SK-N-SH treated with all-trans-retinoic acid at 6 μM for 48 hours (cell line): ENCODE data around the gene P2RX2.

Source experiments
- ATAC-seq: fragments of 200-7000 bp; cut with Tn5 transposase; 3 replicates; pipeline ENCODE4 v1.9.1; 2020; ENCODE audit warnings: mild to moderate bottlenecking, moderate library complexity
- ARNTL ChIP-seq: fragments of 450-650 bp; formaldehyde crosslinking; IDR thresholded peaks from 2 replicates; pipeline ENCODE4 v1.5.0; 2020; ENCODE audit warnings: low read depth, mild to moderate bottlenecking, moderate library complexity, borderline replicate concordance
- BACH2 ChIP-seq: fragments of 250-450 bp; sonication (Bioruptor Pico); IDR thresholded peaks from 2 replicates; pipeline ENCODE4 v1.9.0; 2021; ENCODE audit warnings: mild to moderate bottlenecking, borderline replicate concordance
- CSDC2 ChIP-seq: fragments of 250-450 bp; sonication (Bioruptor Pico); IDR thresholded peaks from 2 replicates; pipeline ENCODE4 v1.5.0; 2020; ENCODE audit warnings: mild to moderate bottlenecking, moderate library complexity
- CSRNP3 ChIP-seq: fragments of 250-450 bp; sonication (Bioruptor Pico); IDR thresholded peaks from 2 replicates; pipeline ENCODE4 v1.5.1; 2021; ENCODE audit warnings: mild to moderate bottlenecking, moderate library complexity
- ESRRG ChIP-seq: fragments of 250-450 bp; sonication (Bioruptor Pico); IDR thresholded peaks from 2 replicates; pipeline ENCODE4 v1.6.1; 2021; ENCODE audit warnings: mild to moderate bottlenecking
- GLIS3 ChIP-seq: fragments of 250-450 bp; sonication (Bioruptor Pico); IDR thresholded peaks from 2 replicates; pipeline ENCODE4 v1.5.0; 2020; ENCODE audit warnings: mild to moderate bottlenecking, moderate library complexity
- ISL1 ChIP-seq: fragments of 250-450 bp; sonication (Bioruptor Pico); IDR thresholded peaks from 2 replicates; pipeline ENCODE4 v2.1.2; 2022; ENCODE audit warnings: mild to moderate bottlenecking, moderate library complexity
- OSR1 ChIP-seq: fragments of 250-450 bp; sonication (Bioruptor Pico); IDR thresholded peaks from 2 replicates; pipeline ENCODE4 v1.8.0; 2022; ENCODE audit warnings: moderate library complexity, mild to moderate bottlenecking, inconsistent platforms
- PPARA ChIP-seq: fragments of 250-450 bp; sonication (Bioruptor Pico); IDR thresholded peaks from 2 replicates; pipeline ENCODE4 v1.5.0; 2020; ENCODE audit warnings: mild to moderate bottlenecking, borderline replicate concordance
- RARB ChIP-seq: fragments of 250-450 bp; sonication (Bioruptor Pico); IDR thresholded peaks from 2 replicates; pipeline ENCODE4 v1.8.0; 2021; ENCODE audit warnings: mild to moderate bottlenecking, moderate library complexity
- SNAI2 ChIP-seq: fragments of 250-450 bp; sonication (Bioruptor Pico); IDR thresholded peaks from 2 replicates; pipeline ENCODE4 v1.5.0; 2020; ENCODE audit warnings: mild to moderate bottlenecking, moderate library complexity
- TCF4 ChIP-seq: fragments of 250-450 bp; sonication (Bioruptor Pico); IDR thresholded peaks from 2 replicates; pipeline ENCODE4 v1.8.0; 2021; ENCODE audit warnings: mild to moderate bottlenecking, moderate library complexity, borderline replicate concordance
- TOX ChIP-seq: fragments of 250-450 bp; sonication (Bioruptor Pico); IDR thresholded peaks from 2 replicates; pipeline ENCODE4 v1.8.0; 2021; ENCODE audit warnings: mild to moderate bottlenecking, moderate library complexity, borderline replicate concordance
- ZC3H10 ChIP-seq: fragments of 250-450 bp; sonication (Bioruptor Pico); IDR thresholded peaks from 2 replicates; pipeline ENCODE4 v1.5.1; 2021; ENCODE audit warnings: mild to moderate bottlenecking, moderate library complexity
- ZFP3 ChIP-seq: fragments of 250-450 bp; sonication (Bioruptor Pico); IDR thresholded peaks from 2 replicates; pipeline ENCODE4 v1.5.0; 2020; ENCODE audit warnings: mild to moderate bottlenecking, moderate library complexity
- ZFP30 ChIP-seq: fragments of 450-650 bp; formaldehyde crosslinking; IDR thresholded peaks from 2 replicates; pipeline ENCODE4 v1.5.0; 2022; ENCODE audit warnings: mild to moderate bottlenecking, moderate library complexity
- ZNF565 ChIP-seq: fragments of 450-650 bp; formaldehyde crosslinking; conservative IDR thresholded peaks from 2 replicates; pipeline ENCODE4 v1.5.0; 2020; ENCODE audit warnings: low read depth, mild to moderate bottlenecking, moderate library complexity
- ZNF70 ChIP-seq: fragments of 450-650 bp; formaldehyde crosslinking; IDR thresholded peaks from 2 replicates; pipeline ENCODE4 v1.5.0; 2020; ENCODE audit warnings: mild to moderate bottlenecking, moderate library complexity
- ZNF8 ChIP-seq: fragments of 450-650 bp; formaldehyde crosslinking; IDR thresholded peaks from 2 replicates; pipeline ENCODE4 v1.5.0; 2020; ENCODE audit warnings: mild to moderate bottlenecking, moderate library complexity
- TF ChIP-seq, protein P1 (sequence below): fragments of 250-450 bp; sonication (Bioruptor Pico); IDR thresholded peaks from 2 replicates; pipeline ENCODE4 v1.8.0; 2020; ENCODE audit warnings: mild to moderate bottlenecking, moderate library complexity, borderline replicate concordance
- TF ChIP-seq, protein P2 (sequence below): fragments of 250-450 bp; sonication (Bioruptor Pico); IDR thresholded peaks from 2 replicates; pipeline ENCODE4 v1.5.1; 2020; ENCODE audit warnings: low read depth, mild to moderate bottlenecking, moderate library complexity
- TF ChIP-seq, protein P3 (sequence below): fragments of 250-450 bp; sonication (Bioruptor Pico); IDR thresholded peaks from 2 replicates; pipeline ENCODE4 v1.8.0; 2021; ENCODE audit warnings: low read depth, mild to moderate bottlenecking, moderate library complexity, borderline replicate concordance

Gene P2RX2

GRCh38 chr12:132606466-132606865 is 12.1 kb upstream of the P2RX2 start:
- TF ChIP-seq OSR1 (CRISPR knock-in tag), result no peak
- no peak for TF ChIP-seq RARB (CRISPR knock-in tag)
- TF ChIP-seq, protein P1, sequence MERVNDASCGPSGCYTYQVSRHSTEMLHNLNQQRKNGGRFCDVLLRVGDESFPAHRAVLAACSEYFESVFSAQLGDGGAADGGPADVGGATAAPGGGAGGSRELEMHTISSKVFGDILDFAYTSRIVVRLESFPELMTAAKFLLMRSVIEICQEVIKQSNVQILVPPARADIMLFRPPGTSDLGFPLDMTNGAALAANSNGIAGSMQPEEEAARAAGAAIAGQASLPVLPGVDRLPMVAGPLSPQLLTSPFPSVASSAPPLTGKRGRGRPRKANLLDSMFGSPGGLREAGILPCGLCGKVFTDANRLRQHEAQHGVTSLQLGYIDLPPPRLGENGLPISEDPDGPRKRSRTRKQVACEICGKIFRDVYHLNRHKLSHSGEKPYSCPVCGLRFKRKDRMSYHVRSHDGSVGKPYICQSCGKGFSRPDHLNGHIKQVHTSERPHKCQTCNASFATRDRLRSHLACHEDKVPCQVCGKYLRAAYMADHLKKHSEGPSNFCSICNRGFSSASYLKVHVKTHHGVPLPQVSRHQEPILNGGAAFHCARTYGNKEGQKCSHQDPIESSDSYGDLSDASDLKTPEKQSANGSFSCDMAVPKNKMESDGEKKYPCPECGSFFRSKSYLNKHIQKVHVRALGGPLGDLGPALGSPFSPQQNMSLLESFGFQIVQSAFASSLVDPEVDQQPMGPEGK, result no peak
- no peak for TF ChIP-seq ARNTL (CRISPR knock-in tag)
- no peak for TF ChIP-seq BACH2 (CRISPR knock-in tag)
- TF ChIP-seq CSDC2 (CRISPR knock-in tag), result no peak
- TF ChIP-seq, protein P2, sequence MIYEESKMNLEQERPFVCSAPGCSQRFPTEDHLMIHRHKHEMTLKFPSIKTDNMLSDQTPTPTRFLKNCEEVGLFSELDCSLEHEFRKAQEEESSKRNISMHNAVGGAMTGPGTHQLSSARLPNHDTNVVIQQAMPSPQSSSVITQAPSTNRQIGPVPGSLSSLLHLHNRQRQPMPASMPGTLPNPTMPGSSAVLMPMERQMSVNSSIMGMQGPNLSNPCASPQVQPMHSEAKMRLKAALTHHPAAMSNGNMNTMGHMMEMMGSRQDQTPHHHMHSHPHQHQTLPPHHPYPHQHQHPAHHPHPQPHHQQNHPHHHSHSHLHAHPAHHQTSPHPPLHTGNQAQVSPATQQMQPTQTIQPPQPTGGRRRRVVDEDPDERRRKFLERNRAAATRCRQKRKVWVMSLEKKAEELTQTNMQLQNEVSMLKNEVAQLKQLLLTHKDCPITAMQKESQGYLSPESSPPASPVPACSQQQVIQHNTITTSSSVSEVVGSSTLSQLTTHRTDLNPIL (CRISPR knock-in tag), result no peak
- TF ChIP-seq SNAI2 (CRISPR knock-in tag), result no peak
- no peak for TF ChIP-seq PPARA (CRISPR knock-in tag)
- ATAC-seq, result peak; percentile 11; the same call in 1 of the 3 replicates

- ATAC-seq, result no peak
- TF ChIP-seq ZFP3 (CRISPR knock-in tag) (no peak), ZFP30 (CRISPR knock-in tag) (no peak), TOX (CRISPR knock-in tag) (no peak), ESRRG (no peak), CSRNP3 (CRISPR knock-in tag) (no peak), PPARA (CRISPR knock-in tag) (no peak), CSDC2 (CRISPR knock-in tag) (no peak), GLIS3 (CRISPR knock-in tag) (no peak), ZNF70 (CRISPR knock-in tag) (no peak), RARB (CRISPR knock-in tag) (no peak), ISL1 (CRISPR knock-in tag) (no peak), OSR1 (CRISPR knock-in tag) (no peak), ARNTL (CRISPR knock-in tag) (no peak), TCF4 (CRISPR knock-in tag) (no peak), SNAI2 (CRISPR knock-in tag) (no peak), ZC3H10 (CRISPR knock-in tag) (no peak), ZNF565 (no peak), ZNF8 (CRISPR knock-in tag) (no peak)
- TF ChIP-seq, protein P1, result no peak
- TF ChIP-seq, protein P3, sequence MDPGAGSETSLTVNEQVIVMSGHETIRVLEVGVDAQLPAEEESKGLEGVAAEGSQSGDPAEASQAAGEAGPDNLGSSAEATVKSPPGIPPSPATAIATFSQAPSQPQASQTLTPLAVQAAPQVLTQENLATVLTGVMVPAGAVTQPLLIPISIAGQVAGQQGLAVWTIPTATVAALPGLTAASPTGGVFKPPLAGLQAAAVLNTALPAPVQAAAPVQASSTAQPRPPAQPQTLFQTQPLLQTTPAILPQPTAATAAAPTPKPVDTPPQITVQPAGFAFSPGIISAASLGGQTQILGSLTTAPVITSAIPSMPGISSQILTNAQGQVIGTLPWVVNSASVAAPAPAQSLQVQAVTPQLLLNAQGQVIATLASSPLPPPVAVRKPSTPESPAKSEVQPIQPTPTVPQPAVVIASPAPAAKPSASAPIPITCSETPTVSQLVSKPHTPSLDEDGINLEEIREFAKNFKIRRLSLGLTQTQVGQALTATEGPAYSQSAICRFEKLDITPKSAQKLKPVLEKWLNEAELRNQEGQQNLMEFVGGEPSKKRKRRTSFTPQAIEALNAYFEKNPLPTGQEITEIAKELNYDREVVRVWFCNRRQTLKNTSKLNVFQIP (CRISPR knock-in tag), result no peak
Measured at GRCh38 chr12:132606927-132607326, 11.6 kb upstream of the P2RX2 start.

GRCh38 chr12:132608231-132609171 is 10.1 kb upstream of the P2RX2 start:
- no peak for ATAC-seq
- TF ChIP-seq ZNF565, result no peak
- no peak for TF ChIP-seq CSDC2 (CRISPR knock-in tag)
